HCT116 (cell line): ENCODE data around the gene VAV2. TPM values are rescaled to one million over a fixed set of nuclear protein-coding genes. Genes with fewer than 3 reads are reported as not detected.

Experiments
- ATAC-seq: fragments of 200-7000 bp; cut with Tn5 transposase; 2 replicates; pipeline ENCODE4 v1.9.1; 2020; ENCODE audit warnings: mild to moderate bottlenecking, moderate library complexity
- BruUV-seq: library from RNA; stranded (reverse); fragments of 400-500 nt; replicated peaks from 2 replicates; lab custom pipeline; 2021; lab: Mats Ljungman, UMichigan
- CTCF ChIA-PET: fragments of 300-600 bp; sonication (Branson Sonifier 250); formaldehyde crosslinking; loops from one replicate; lab custom pipeline; 2021; ENCODE audit warnings: antibody characterized with exemption; lab: Charles Lee
- POLR2A ChIA-PET: fragments of 300-600, 350-600 bp; sonication (Branson Sonifier 250); formaldehyde crosslinking; loops from one replicate; lab custom pipeline; 2021; ENCODE audit warnings: antibody characterized with exemption; lab: Charles Lee
- RAD21 ChIA-PET, 2 experiments: fragments of 300-600 bp; sonication (Branson Sonifier 250); formaldehyde crosslinking; loops; one replicate each; lab custom pipeline; 2023; ENCODE audit warnings: low total read pairs in 2 of 2; ENCODE audit not compliant: uncharacterized antibody in 2 of 2, unreplicated experiment in 2 of 2, low non-redundant PET in 1 of 2; lab: Charles Lee
- DNase-seq: peaks from one replicate; pipeline ENCODE4 v3.0.0-alpha.2; 2010; ENCODE audit warnings: low read depth, low spot score
- H2AFZ ChIP-seq: fragments of 200-600 bp; shearing (Covaris generic), sonication (generic); 2 replicates; pipeline ENCODE4 v1.6.1; 2017; ENCODE audit warnings: low read depth, mixed run types, mixed read lengths, antibody characterized with exemption, low read length; ENCODE audit not compliant: poor library complexity, severe bottlenecking
- H3K27ac ChIP-seq: 2 replicates; pipeline ENCODE4 v1.5.1; 2012; ENCODE audit warnings: low read depth, low read length
- H3K27me3 ChIP-seq: fragments of 200-600 bp; sonication (generic); 2 replicates; pipeline ENCODE4 v1.6.1; 2016; ENCODE audit warnings: mixed run types, low read length, mixed read lengths; ENCODE audit not compliant: insufficient read depth
- H3K36me3 ChIP-seq, 2 experiments: fragments of 200-500 bp in 1 of 2; fragments of 200-600 bp in 1 of 2; sonication (Bioruptor generic) in 1 of 2; sonication (generic) in 1 of 2; 2 replicates each; pipeline versions ENCODE4 v1.5.1 to v1.6.1; 2014 to 2016; ENCODE audit warnings: low read length in 2 of 2, inconsistent platforms in 1 of 2, mixed read lengths in 1 of 2, mixed run types in 1 of 2; ENCODE audit not compliant: insufficient read depth in 2 of 2, control insufficient read depth in 1 of 2
- H3K4me1 ChIP-seq, 2 experiments: fragments of 200-600 bp in 1 of 2; sonication (generic) in 1 of 2; 2 replicates each; pipeline versions ENCODE4 v1.5.1 to v1.6.1; 2012 to 2017; ENCODE audit warnings: low read length in 2 of 2, inconsistent platforms in 1 of 2, mild to moderate bottlenecking in 1 of 2, mixed read lengths in 1 of 2, mixed run types in 1 of 2, moderate library complexity in 1 of 2; ENCODE audit not compliant: insufficient read depth in 2 of 2, control insufficient read depth in 1 of 2
- H3K4me2 ChIP-seq: fragments of 200-600 bp; sonication (generic); 2 replicates; pipeline ENCODE4 v1.6.1; 2017; ENCODE audit warnings: mixed run types, low read length, mixed read lengths
- H3K4me3 ChIP-seq, 2 experiments: fragments of 200-600 bp in 1 of 2; sonication (generic) in 1 of 2; replicated peaks in 1 of 2; 2 replicates each; pipeline ENCODE4 v1.5.1; 2011 to 2016; ENCODE audit warnings: low read length in 2 of 2, control low read depth in 1 of 2, low read depth in 1 of 2, mild to moderate bottlenecking in 1 of 2, mixed read lengths in 1 of 2, mixed run types in 1 of 2
- H3K79me2 ChIP-seq: fragments of 200-600 bp; sonication (generic); 2 replicates; pipeline ENCODE4 v1.6.1; 2017; ENCODE audit warnings: mild to moderate bottlenecking, mixed run types, low read length, moderate library complexity, mixed read lengths; ENCODE audit not compliant: insufficient read depth
- H3K9ac ChIP-seq: fragments of 200-600 bp; sonication (generic); 2 replicates; pipeline ENCODE4 v1.6.1; 2016; ENCODE audit warnings: low read length, mixed read lengths
- H3K9me2 ChIP-seq: fragments of 200-600 bp; sonication (generic), shearing (Covaris generic); 2 replicates; pipeline ENCODE4 v1.6.1; 2017; ENCODE audit warnings: mixed run types, mild to moderate bottlenecking, moderate library complexity; ENCODE audit not compliant: insufficient read depth
- H3K9me3 ChIP-seq, 2 experiments: fragments of 200-500 bp in 1 of 2; fragments of 200-600 bp in 1 of 2; sonication (Bioruptor generic) in 1 of 2; sonication (generic) in 1 of 2; 2 replicates each; pipeline ENCODE4 v1.6.1; 2014 to 2017; ENCODE audit warnings: low read length in 2 of 2, mixed read lengths in 2 of 2, inconsistent platforms in 1 of 2, low read depth in 1 of 2, mild to moderate bottlenecking in 1 of 2, mixed run types in 1 of 2, moderate library complexity in 1 of 2; ENCODE audit not compliant: control insufficient read depth in 1 of 2, insufficient read depth in 1 of 2
- H4K20me1 ChIP-seq: fragments of 200-600 bp; sonication (generic), shearing (Covaris generic); 2 replicates; pipeline ENCODE4 v1.6.1; 2017; ENCODE audit warnings: mixed run types, mild to moderate bottlenecking, moderate library complexity; ENCODE audit not compliant: insufficient read depth
- CEBPB ChIP-seq: IDR thresholded peaks from 2 replicates; pipeline ENCODE4 v1.6.1; 2012; ENCODE audit warnings: low read depth
- EGR1 ChIP-seq: IDR thresholded peaks from 2 replicates; pipeline ENCODE4 v1.6.1; 2012; ENCODE audit warnings: low read depth
- EZH2 ChIP-seq: fragments of 200-600 bp; sonication (generic); IDR thresholded peaks from 2 replicates; pipeline ENCODE4 v1.6.1; 2017; ENCODE audit warnings: antibody characterized with exemption, mixed run types
- EZH2phosphoT487 ChIP-seq: fragments of 200-600 bp; IDR thresholded peaks from 2 replicates; pipeline ENCODE4 v1.6.1; 2018; ENCODE audit warnings: antibody characterized with exemption, borderline replicate concordance
- JUND ChIP-seq: IDR thresholded peaks from 2 replicates; pipeline ENCODE4 v1.6.1; 2012
- POLR2A ChIP-seq: IDR thresholded peaks from 2 replicates; pipeline ENCODE4 v1.7.0; 2011; ENCODE audit warnings: borderline replicate concordance; ENCODE audit not compliant: insufficient read depth, insufficient read length; ENCODE audit errors: extremely low read depth
- YY1 ChIP-seq: IDR thresholded peaks from 2 replicates; pipeline ENCODE4 v1.6.1; 2011; ENCODE audit warnings: low read length, low read depth, moderate library complexity, mild to moderate bottlenecking; ENCODE audit not compliant: insufficient replicate concordance; ENCODE audit errors: extremely low read depth
- ZFX ChIP-seq: fragments of 450-650 bp; IDR thresholded peaks from 2 replicates; pipeline ENCODE4 v1.6.1; 2017
- ZNF274 ChIP-seq: fragments of 200-500 bp; sonication (Bioruptor generic); IDR thresholded peaks from 2 replicates; pipeline ENCODE4 v1.6.1; 2014; ENCODE audit warnings: mild to moderate bottlenecking, low read depth, low read length, inconsistent platforms
- intact Hi-C: fragments of 100-400 bp; cut with micrococcal nuclease; formaldehyde crosslinking; loops from 2 replicates; pipeline ENCODE4 v1.10.0; 2022
- total RNA-seq: library from RNA; stranded (reverse); gene quantifications from one replicate; pipeline ENCODE4 v1.2.1, GENCODE V29; 2021; ENCODE audit not compliant: unreplicated experiment
- TF ChIP-seq, protein P1 (sequence below): IDR thresholded peaks from 2 replicates; pipeline ENCODE4 v1.6.1; 2011; ENCODE audit warnings: mild to moderate bottlenecking, low read length, moderate library complexity; ENCODE audit not compliant: insufficient replicate concordance; ENCODE audit errors: extremely low read depth
- TF ChIP-seq, protein P2 (sequence below): IDR thresholded peaks from 2 replicates; pipeline ENCODE4 v1.6.1; 2012
- TF ChIP-seq, protein P3 (sequence below): IDR thresholded peaks from 2 replicates; pipeline ENCODE4 v1.6.1; 2012; ENCODE audit warnings: low read depth

Gene VAV2
- total RNA-seq, 1 experiment from 2014 or later: 33.2 TPM

DNA sequence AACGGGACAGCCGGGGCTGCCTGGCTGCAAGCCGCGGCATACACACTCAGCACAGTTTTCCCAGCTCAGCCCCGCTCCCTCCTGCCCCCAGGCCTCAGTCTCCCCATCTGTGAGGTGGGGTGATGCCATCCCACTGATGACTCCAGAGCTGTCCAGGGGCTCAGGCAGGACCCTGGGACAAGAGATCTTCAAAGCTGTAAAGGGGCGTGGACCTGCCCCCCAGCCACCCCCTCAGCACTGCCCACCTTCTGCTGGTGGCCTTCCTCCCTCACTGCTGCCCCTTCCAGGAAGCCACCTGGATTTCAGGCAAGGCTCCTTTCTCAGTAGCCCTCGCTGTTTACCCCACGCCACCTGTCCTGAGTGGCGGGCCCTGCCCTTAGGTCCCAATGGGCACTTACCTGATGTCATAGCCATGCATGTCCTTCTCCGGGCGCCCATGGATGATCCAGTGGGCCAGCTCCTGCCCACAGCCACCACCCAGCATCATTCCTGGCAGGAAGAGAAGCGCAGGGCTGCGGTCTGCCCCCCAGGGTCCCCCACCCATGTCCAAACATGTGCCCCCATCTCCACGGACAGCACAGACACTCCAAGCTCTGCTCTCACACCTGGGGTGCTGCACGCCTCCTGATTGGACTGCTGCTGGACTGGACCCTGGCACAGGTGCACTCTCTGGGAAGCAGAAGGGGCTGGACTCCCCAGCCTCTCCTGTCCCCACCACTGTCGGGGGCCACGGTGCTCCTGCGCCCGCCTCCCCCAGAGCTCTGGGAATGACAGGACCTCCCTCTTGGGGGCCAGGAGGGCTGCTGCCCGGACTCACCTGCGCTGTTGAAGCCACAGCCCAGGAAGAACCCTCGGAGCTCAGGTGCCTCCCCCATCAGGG lies 279.7 kb downstream of the VAV2 start:
- H3K27ac ChIP-seq: no peak overlapping the region
- H3K4me1 ChIP-seq: no peaks in the 10 kb centered on the region
- intact Hi-C loops: no loop called here
- no peaks in the 10 kb centered on the region for H3K9me2 ChIP-seq
- RAD21 ChIA-PET: no interaction called here
- TF ChIP-seq EGR1 (no peak), CEBPB (no peak), EZH2phosphoT487 (no peak), YY1 (no peak), ZFX (no peak), ZNF274 (no peak), JUND (no peak), EZH2 (no peak), POLR2A (no peak)
- TF ChIP-seq, protein P1, sequence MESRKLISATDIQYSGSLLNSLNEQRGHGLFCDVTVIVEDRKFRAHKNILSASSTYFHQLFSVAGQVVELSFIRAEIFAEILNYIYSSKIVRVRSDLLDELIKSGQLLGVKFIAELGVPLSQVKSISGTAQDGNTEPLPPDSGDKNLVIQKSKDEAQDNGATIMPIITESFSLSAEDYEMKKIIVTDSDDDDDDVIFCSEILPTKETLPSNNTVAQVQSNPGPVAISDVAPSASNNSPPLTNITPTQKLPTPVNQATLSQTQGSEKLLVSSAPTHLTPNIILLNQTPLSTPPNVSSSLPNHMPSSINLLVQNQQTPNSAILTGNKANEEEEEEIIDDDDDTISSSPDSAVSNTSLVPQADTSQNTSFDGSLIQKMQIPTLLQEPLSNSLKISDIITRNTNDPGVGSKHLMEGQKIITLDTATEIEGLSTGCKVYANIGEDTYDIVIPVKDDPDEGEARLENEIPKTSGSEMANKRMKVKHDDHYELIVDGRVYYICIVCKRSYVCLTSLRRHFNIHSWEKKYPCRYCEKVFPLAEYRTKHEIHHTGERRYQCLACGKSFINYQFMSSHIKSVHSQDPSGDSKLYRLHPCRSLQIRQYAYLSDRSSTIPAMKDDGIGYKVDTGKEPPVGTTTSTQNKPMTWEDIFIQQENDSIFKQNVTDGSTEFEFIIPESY: no peak
- TF ChIP-seq, protein P2, sequence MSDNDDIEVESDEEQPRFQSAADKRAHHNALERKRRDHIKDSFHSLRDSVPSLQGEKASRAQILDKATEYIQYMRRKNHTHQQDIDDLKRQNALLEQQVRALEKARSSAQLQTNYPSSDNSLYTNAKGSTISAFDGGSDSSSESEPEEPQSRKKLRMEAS: no peak
- TF ChIP-seq, protein P3, sequence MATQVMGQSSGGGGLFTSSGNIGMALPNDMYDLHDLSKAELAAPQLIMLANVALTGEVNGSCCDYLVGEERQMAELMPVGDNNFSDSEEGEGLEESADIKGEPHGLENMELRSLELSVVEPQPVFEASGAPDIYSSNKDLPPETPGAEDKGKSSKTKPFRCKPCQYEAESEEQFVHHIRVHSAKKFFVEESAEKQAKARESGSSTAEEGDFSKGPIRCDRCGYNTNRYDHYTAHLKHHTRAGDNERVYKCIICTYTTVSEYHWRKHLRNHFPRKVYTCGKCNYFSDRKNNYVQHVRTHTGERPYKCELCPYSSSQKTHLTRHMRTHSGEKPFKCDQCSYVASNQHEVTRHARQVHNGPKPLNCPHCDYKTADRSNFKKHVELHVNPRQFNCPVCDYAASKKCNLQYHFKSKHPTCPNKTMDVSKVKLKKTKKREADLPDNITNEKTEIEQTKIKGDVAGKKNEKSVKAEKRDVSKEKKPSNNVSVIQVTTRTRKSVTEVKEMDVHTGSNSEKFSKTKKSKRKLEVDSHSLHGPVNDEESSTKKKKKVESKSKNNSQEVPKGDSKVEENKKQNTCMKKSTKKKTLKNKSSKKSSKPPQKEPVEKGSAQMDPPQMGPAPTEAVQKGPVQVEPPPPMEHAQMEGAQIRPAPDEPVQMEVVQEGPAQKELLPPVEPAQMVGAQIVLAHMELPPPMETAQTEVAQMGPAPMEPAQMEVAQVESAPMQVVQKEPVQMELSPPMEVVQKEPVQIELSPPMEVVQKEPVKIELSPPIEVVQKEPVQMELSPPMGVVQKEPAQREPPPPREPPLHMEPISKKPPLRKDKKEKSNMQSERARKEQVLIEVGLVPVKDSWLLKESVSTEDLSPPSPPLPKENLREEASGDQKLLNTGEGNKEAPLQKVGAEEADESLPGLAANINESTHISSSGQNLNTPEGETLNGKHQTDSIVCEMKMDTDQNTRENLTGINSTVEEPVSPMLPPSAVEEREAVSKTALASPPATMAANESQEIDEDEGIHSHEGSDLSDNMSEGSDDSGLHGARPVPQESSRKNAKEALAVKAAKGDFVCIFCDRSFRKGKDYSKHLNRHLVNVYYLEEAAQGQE: no peak
- no peaks in the 10 kb centered on the region for H3K9me3 ChIP-seq
- H3K27me3 ChIP-seq: no peaks in the 10 kb centered on the region
- H2AFZ ChIP-seq: no peak overlapping the region
- ATAC-seq (no peak), DNase-seq (no peak)
- H3K9ac ChIP-seq: no peak overlapping the region
- POLR2A ChIA-PET: no interaction called here
- H4K20me1 ChIP-seq: no peaks in the 10 kb centered on the region
- H3K4me2 ChIP-seq: no peak overlapping the region
- H3K4me3 ChIP-seq: no peak overlapping the region
- H3K79me2 ChIP-seq: no peaks in the 10 kb centered on the region
- no TSS peak for BruUV-seq
- CTCF ChIA-PET: no interaction called here
- H3K36me3 ChIP-seq: no peaks in the 10 kb centered on the region
